GM23248 (cell line): ENCODE measurements around the gene SLC16A3. TPM values are rescaled to one million over a fixed set of nuclear protein-coding genes. Genes with fewer than 3 reads are reported as not detected.

Experiments
- DNase-seq: peaks from one replicate; pipeline ENCODE4 v3.0.0-alpha.2; 2015
- H2AFZ ChIP-seq: fragments of 200-600 bp; sonication (generic); 2 replicates; pipeline ENCODE4 v1.6.1; 2016; ENCODE audit warnings: antibody characterized with exemption
- H3F3A ChIP-seq: fragments of 200-600 bp; sonication (generic); 2 replicates; pipeline ENCODE4 v1.6.1; 2016; ENCODE audit warnings: mild to moderate bottlenecking, antibody characterized with exemption, mixed run types; ENCODE audit not compliant: insufficient read depth
- H3K27ac ChIP-seq: fragments of 200-600 bp; sonication (generic); 2 replicates; pipeline ENCODE4 v1.5.1; 2016; ENCODE audit warnings: mild to moderate bottlenecking
- H3K27me3 ChIP-seq: fragments of 200-600 bp; sonication (generic); replicated peaks from 2 replicates; pipeline ENCODE4 v1.6.1; 2016; ENCODE audit warnings: mild to moderate bottlenecking; ENCODE audit not compliant: insufficient read depth
- H3K36me3 ChIP-seq: fragments of 200-600 bp; sonication (generic); 2 replicates; pipeline ENCODE4 v1.6.1; 2016; ENCODE audit warnings: low read depth, mild to moderate bottlenecking
- H3K4me1 ChIP-seq: fragments of 200-600 bp; sonication (generic); 2 replicates; pipeline ENCODE4 v1.6.1; 2016; ENCODE audit warnings: mild to moderate bottlenecking; ENCODE audit not compliant: insufficient read depth
- H3K4me2 ChIP-seq: fragments of 200-600 bp; sonication (generic); one replicate; pipeline ENCODE4 v1.6.1; 2016; ENCODE audit warnings: mild to moderate bottlenecking; ENCODE audit not compliant: unreplicated experiment
- H3K4me3 ChIP-seq: fragments of 200-600 bp; sonication (generic); 2 replicates; pipeline ENCODE4 v1.5.1; 2016; ENCODE audit warnings: mild to moderate bottlenecking
- H3K79me2 ChIP-seq: fragments of 200-600 bp; sonication (generic); 2 replicates; pipeline ENCODE4 v1.6.1; 2016; ENCODE audit warnings: mild to moderate bottlenecking; ENCODE audit not compliant: insufficient read depth
- H3K9ac ChIP-seq: fragments of 200-600 bp; sonication (generic); 2 replicates; pipeline ENCODE4 v1.6.1; 2016; ENCODE audit warnings: mild to moderate bottlenecking
- H3K9me2 ChIP-seq: fragments of 200-600 bp; sonication (generic); 2 replicates; pipeline ENCODE4 v1.6.1; 2016; ENCODE audit warnings: mixed run types, mild to moderate bottlenecking, moderate library complexity; ENCODE audit not compliant: insufficient read depth
- H3K9me3 ChIP-seq: fragments of 200-600 bp; sonication (generic); one replicate; pipeline ENCODE4 v1.6.1; 2017; ENCODE audit warnings: low read depth
- H4K20me1 ChIP-seq: fragments of 200-600 bp; sonication (generic); 2 replicates; pipeline ENCODE4 v1.6.0; 2016; ENCODE audit not compliant: insufficient read depth
- EZH2 ChIP-seq: fragments of 200-600 bp; sonication (generic); IDR thresholded peaks from 2 replicates; pipeline ENCODE4 v1.6.1; 2018; ENCODE audit warnings: antibody characterized with exemption, mild to moderate bottlenecking; ENCODE audit not compliant: insufficient read depth, poor library complexity, severe bottlenecking
- EZH2phosphoT487 ChIP-seq: fragments of 200-600 bp; sonication (generic); IDR thresholded peaks from 2 replicates; pipeline ENCODE4 v1.6.1; 2018; ENCODE audit warnings: antibody characterized with exemption, moderate library complexity, mild to moderate bottlenecking, low read depth; ENCODE audit not compliant: insufficient read depth
- WGBS, 2 experiments: methylation state at CpG; one replicate each; pipeline ENCODE4 v1.1.6; 2015 to 2017; ENCODE audit warnings: low lambda C conversion rate in 2 of 2, low coverage in 1 of 2; ENCODE audit errors: missing lambda C conversion rate in 2 of 2; 5-methylcytosine and 5-hydroxymethylcytosine counted together
- in situ Hi-C: fragments of 300-500 bp; cut with MboI; formaldehyde crosslinking; loops from 2 replicates; pipeline ENCODE4 v1.15.0; 2020
- polyA plus RNA-seq: library from polyadenylated mRNA; unstranded; fragments of >200 nt; fragmentation: Nextera tagmentation; extraction: Ambion mirVana; gene quantifications from 2 replicates; pipeline ENCODE4 v1.2.1, GENCODE V29; 2016
- total RNA-seq: library from RNA; depleted of rRNA; stranded (reverse); fragments of >200 nt; shearing (Covaris generic); gene quantifications from 2 replicates; pipeline ENCODE4 v1.2.3, GENCODE V29; 2014

The SLC16A3 gene
- total and polyA plus RNA-seq, 2 experiments from 2014 or later: 95.5 to 550 TPM

GRCh38 chr17:82228278-82228841 is 482 bp upstream of the SLC16A3 start:
- H3K27me3 ChIP-seq: no peaks in the 10 kb centered on the region
- H3K36me3 ChIP-seq: no peaks in the 10 kb centered on the region
- in situ Hi-C loops: no loop called here
- peaks cover 43% of the 10 kb centered on the region for H3K79me2 ChIP-seq
- no peaks in the 10 kb centered on the region for H3K9me2 ChIP-seq
- H2AFZ ChIP-seq: peak overlapping the region; percentile 65
- no peaks in the 10 kb centered on the region for H3F3A ChIP-seq
- WGBS, 2 experiments: 47 to 62% methylated on average over 25 to 59 of the region's 63 CpGs
- H3K9ac ChIP-seq: peak overlapping the region; percentile 94
- no peaks in the 10 kb centered on the region for H4K20me1 ChIP-seq
- H3K4me1 ChIP-seq: peaks cover 3% of the 10 kb centered on the region
- peak overlapping the region; percentile 98 for H3K4me3 ChIP-seq
- DNase-seq: no peak
- H3K27ac ChIP-seq: peak overlapping the region; percentile 57
- H3K4me2 ChIP-seq: peak overlapping the region; percentile 52
- TF ChIP-seq EZH2phosphoT487: no peak
- TF ChIP-seq EZH2: no peak
- H3K9me3 ChIP-seq: no peaks in the 10 kb centered on the region

DNA sequence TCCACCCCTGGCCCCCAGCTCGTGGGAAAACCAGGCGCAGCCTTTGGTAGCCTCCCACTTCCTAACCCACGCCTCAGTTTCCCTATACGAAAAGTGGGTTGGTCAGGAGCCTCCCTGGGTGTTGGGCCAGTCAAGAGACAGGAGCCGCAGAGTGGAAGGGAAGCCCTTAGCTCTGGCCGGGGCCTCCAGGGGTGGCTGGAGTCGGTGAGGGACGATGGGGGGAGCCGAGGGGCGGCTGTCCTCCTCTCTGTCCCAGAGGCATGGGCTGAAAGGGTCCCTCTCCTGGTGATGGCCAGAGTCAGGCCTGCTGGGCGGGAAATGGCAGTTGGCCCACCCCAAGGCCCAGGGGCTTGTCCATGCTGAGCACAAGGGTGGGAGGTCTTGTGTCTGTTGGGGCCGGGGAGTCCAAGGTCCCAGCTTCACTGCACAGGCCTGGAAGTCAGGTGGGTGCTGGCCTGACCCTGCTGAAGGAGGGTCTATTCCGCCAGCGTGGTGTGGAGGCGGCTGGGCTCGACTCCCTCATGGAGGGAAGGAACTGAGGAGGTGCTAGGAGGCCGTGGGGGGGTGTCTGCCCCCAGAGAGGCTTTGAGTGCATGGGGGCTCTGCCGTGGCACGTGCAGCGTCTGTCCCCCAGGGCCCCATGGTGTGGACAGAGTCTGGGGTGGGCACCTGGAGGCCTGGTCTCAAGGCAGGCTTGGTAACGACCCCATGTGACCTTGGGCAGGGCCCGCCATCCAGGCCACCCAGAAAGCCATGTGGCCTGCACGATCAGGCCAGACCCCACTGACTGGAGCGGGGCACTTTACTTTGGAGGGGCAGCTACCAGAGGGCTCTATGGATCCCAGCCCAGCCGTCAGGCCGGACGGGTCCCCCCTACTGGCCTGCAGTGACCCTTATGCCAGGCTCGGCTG is 1.1 kb downstream of the SLC16A3 start:
- TF ChIP-seq EZH2 (no peak), EZH2phosphoT487 (no peak)
- Histone ChIP-seq H3K4me3 (peak overlapping the region; percentile 98), H3K79me2 (peaks cover 59% of the 10 kb centered on the region), H3K9ac (peak overlapping the region; percentile 94), H3F3A (no peaks in the 10 kb centered on the region), H3K4me2 (peak overlapping the region; percentile 77), H3K9me3 (no peaks in the 10 kb centered on the region), H2AFZ (no peak overlapping the region), H4K20me1 (peaks cover 5% of the 10 kb centered on the region; the same call in 1 of the 2 replicates), H3K27me3 (no peaks in the 10 kb centered on the region), H3K4me1 (peaks cover 3% of the 10 kb centered on the region), H3K27ac (peak overlapping the region; percentile 71), H3K9me2 (no peaks in the 10 kb centered on the region), H3K36me3 (no peaks in the 10 kb centered on the region)
- 53 to 60% methylated on average over 24 to 28 of the region's 28 CpGs for WGBS, 2 experiments
- DNase-seq: no peak
- in situ Hi-C loops: no loop called here

DNA sequence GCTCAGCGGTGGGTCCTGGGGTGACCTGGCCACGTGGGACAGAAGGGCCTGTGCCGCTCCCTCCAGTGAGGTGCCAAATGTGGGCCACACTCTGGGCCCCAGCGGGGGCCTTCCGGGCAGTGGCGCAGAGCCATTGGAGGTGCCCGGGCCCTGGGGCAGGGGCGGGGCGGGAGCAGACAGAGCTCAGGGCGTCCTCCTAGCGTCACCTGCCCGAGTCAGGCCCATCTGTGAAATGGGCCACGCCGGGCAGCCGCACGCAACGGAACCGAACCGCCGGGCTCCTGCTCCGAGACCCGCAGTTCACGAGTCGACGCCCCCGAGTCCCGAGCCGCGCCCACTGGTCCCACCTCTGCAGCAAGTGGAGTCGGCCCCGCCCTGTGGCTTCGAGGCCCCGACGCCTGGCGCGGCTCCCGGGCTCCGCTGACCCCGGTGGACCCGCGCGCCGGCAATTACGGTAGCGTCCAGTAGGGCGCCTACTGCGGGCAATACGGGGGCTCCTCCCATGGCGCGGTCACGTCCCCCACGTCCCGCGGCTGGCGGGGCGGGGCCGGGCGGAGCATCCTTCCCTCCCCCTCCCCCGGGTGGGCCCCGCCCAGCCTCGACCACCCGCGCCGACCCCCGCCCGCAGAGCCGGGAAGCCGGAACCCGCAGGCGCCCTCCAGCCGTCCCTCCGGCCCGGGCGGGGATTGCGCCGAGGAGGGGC is 1.9 kb downstream of the SLC16A3 start:
- Histone ChIP-seq H3K27me3 (no peaks in the 10 kb centered on the region), H3K9me2 (no peaks in the 10 kb centered on the region), H3K27ac (peak overlapping the region; percentile 71), H3K36me3 (no peaks in the 10 kb centered on the region), H3K9me3 (no peaks in the 10 kb centered on the region), H2AFZ (no peak overlapping the region), H4K20me1 (peaks cover 7% of the 10 kb centered on the region; the same call in 1 of the 2 replicates), H3F3A (no peaks in the 10 kb centered on the region; the same call in 1 of the 2 replicates), H3K4me3 (peak overlapping the region; percentile 98), H3K4me1 (peaks cover 3% of the 10 kb centered on the region), H3K4me2 (peak overlapping the region; percentile 77), H3K79me2 (peaks cover 67% of the 10 kb centered on the region), H3K9ac (peak overlapping the region; percentile 94)
- DNase-seq: peak; percentile 95
- 9 to 12% methylated on average over 42 to 43 of the region's 76 CpGs for WGBS, 2 experiments
- in situ Hi-C loops: no loop called here
- no peak for TF ChIP-seq EZH2

- WGBS, 2 experiments: 0% methylated on average over 9 to 11 of the region's 18 CpGs
- no peaks in the 10 kb centered on the region; the same call in 1 of the 2 replicates for H3F3A ChIP-seq
- in situ Hi-C loops: no loop called here
- no peaks in the 10 kb centered on the region for H3K9me2 ChIP-seq
- H3K36me3 ChIP-seq: 0 out of 2 replicates have a peak, but pooled peaks cover under 1% of the 10 kb centered on the region
- peak overlapping the region; percentile 46 for H3K27ac ChIP-seq
- H3K4me2 ChIP-seq: peak overlapping the region; percentile 77
- H3K4me3 ChIP-seq: peak overlapping the region; percentile 98
- peak overlapping the region; percentile 94 for H3K9ac ChIP-seq
- TF ChIP-seq EZH2phosphoT487: no peak
- no peak for TF ChIP-seq EZH2
- no peak for DNase-seq
- peaks cover 7% of the 10 kb centered on the region; the same call in 1 of the 2 replicates for H4K20me1 ChIP-seq
- no peak overlapping the region for H2AFZ ChIP-seq
- no peaks in the 10 kb centered on the region for H3K27me3 ChIP-seq
- peaks cover 3% of the 10 kb centered on the region for H3K4me1 ChIP-seq
- no peaks in the 10 kb centered on the region for H3K9me3 ChIP-seq
- peaks cover 72% of the 10 kb centered on the region for H3K79me2 ChIP-seq
These were observed 2.4 kb downstream of the SLC16A3 start for GRCh38 chr17:82231312-82231561.
